Measurements from ENCODE around the gene PBX1. TPM values are rescaled to one million over a fixed set of nuclear protein-coding genes. Genes with fewer than 3 reads are reported as not detected.

The PBX1 gene
- polyA plus RNA-seq, 4 donors = 12.5 to 52.8 (median 14.6) TPM

- H3K9me3 ChIP-seq (ENCODE audit: control insufficient read depth in 2 of 2, insufficient read depth in 1 of 2, low read depth in 1 of 2, low read length in 1 of 2) = no peaks in the 10 kb centered on the region
- FAIRE-seq = no peak
These were observed 20.4 kb downstream of the PBX1 start for GRCh38 chr1:164579381-164579780.

GRCh38 chr1:164581762-164582161 is 22.8 kb downstream of the PBX1 start:
- Histone ChIP-seq H3K4me1 (ENCODE audit: control insufficient read depth in 3 of 3, insufficient read depth in 2 of 3, low read depth in 1 of 3, low read length in 2 of 3) (peaks cover 0 to 6% (median 4%) of the 10 kb centered on the region in 3 donors), H3K4me3 (ENCODE audit: low read depth in 1 of 3, low read length in 3 of 3) (no peak overlapping the region), H3K9me3 (ENCODE audit: control insufficient read depth in 2 of 2, insufficient read depth in 1 of 2, low read depth in 1 of 2, low read length in 1 of 2) (no peaks in the 10 kb centered on the region), H3K36me3 (ENCODE audit: control insufficient read depth in 3 of 3, insufficient read depth in 2 of 3, low read depth in 1 of 3, low read length in 3 of 3) (peaks cover 0 to 12% (median 0%) of the 10 kb centered on the region in 3 donors), H3K27ac (ENCODE audit: low read depth in 1 of 3, low read length in 2 of 3) (no peak overlapping the region), H3K27me3 (ENCODE audit: control insufficient read depth in 3 of 3, insufficient read depth in 3 of 3, low read length in 3 of 3) (no peaks in the 10 kb centered on the region)
- 45 to 62% (median 56%) methylated on average over 1 of the region's 1 CpG for WGBS, 3 donors
- FAIRE-seq (no peak), DNase-seq (no peak)

More at GRCh38 chr1:164579381-164579780, 20.4 kb downstream of the PBX1 start:
- no peaks in the 10 kb centered on the region for H3K27me3 ChIP-seq (ENCODE audit: control insufficient read depth in 3 of 3, insufficient read depth in 3 of 3, low read length in 3 of 3)
- no peak overlapping the region for H3K4me3 ChIP-seq (ENCODE audit: low read depth in 1 of 3, low read length in 3 of 3)
- H3K4me1 ChIP-seq (ENCODE audit: control insufficient read depth in 3 of 3, insufficient read depth in 2 of 3, low read depth in 1 of 3, low read length in 2 of 3) = peaks cover 0 to 6% (median 4%) of the 10 kb centered on the region in 3 donors
- 68 to 88% (median 84%) methylated on average over 4 of the region's 4 CpGs for WGBS, 3 donors
- DNase-seq = no peak
- H3K36me3 ChIP-seq (ENCODE audit: control insufficient read depth in 3 of 3, insufficient read depth in 2 of 3, low read depth in 1 of 3, low read length in 3 of 3) = peaks cover 0 to 17% (median 2%) of the 10 kb centered on the region in 3 donors
- peak overlapping the region in 1 of 3 donors; percentile 48 for H3K27ac ChIP-seq (ENCODE audit: low read depth in 1 of 3, low read length in 2 of 3)

GRCh38 chr1:164583196-164583595 is 24.2 kb downstream of the PBX1 start:
- no peaks in the 10 kb centered on the region for H3K9me3 ChIP-seq (ENCODE audit: control insufficient read depth in 2 of 2, insufficient read depth in 1 of 2, low read depth in 1 of 2, low read length in 1 of 2)
- FAIRE-seq (no peak), DNase-seq (no peak)
- WGBS, 3 donors = 75 to 88% (median 83%) methylated on average over 1 of the region's 1 CpG
- H3K4me1 ChIP-seq (ENCODE audit: control insufficient read depth in 3 of 3, insufficient read depth in 2 of 3, low read depth in 1 of 3, low read length in 2 of 3) = peaks cover 0 to 12% (median 6%) of the 10 kb centered on the region in 3 donors
- no peak overlapping the region for H3K4me3 ChIP-seq (ENCODE audit: low read depth in 1 of 3, low read length in 3 of 3)
- no peak overlapping the region for H3K27ac ChIP-seq (ENCODE audit: low read depth in 1 of 3, low read length in 2 of 3)
- H3K27me3 ChIP-seq (ENCODE audit: control insufficient read depth in 3 of 3, insufficient read depth in 3 of 3, low read length in 3 of 3) = no peaks in the 10 kb centered on the region
- peaks cover 0 to 14% (median 2%) of the 10 kb centered on the region in 3 donors for H3K36me3 ChIP-seq (ENCODE audit: control insufficient read depth in 3 of 3, insufficient read depth in 2 of 3, low read depth in 1 of 3, low read length in 3 of 3)

- no peak overlapping the region for H3K27ac ChIP-seq (ENCODE audit: low read depth in 1 of 3, low read length in 2 of 3)
- DNase-seq = no peak
These were observed 25.0 kb downstream of the PBX1 start for GRCh38 chr1:164583835-164584539.

GRCh38 chr1:164586591-164586990 is 27.6 kb downstream of the PBX1 start:
- Histone ChIP-seq H3K9me3 (ENCODE audit: control insufficient read depth in 2 of 2, insufficient read depth in 1 of 2, low read depth in 1 of 2, low read length in 1 of 2) (no peaks in the 10 kb centered on the region), H3K27ac (ENCODE audit: low read depth in 1 of 3, low read length in 2 of 3) (no peak overlapping the region), H3K36me3 (ENCODE audit: control insufficient read depth in 3 of 3, insufficient read depth in 2 of 3, low read depth in 1 of 3, low read length in 3 of 3) (peaks cover 0 to 10% (median 3%) of the 10 kb centered on the region in 3 donors), H3K27me3 (ENCODE audit: control insufficient read depth in 3 of 3, insufficient read depth in 3 of 3, low read length in 3 of 3) (no peaks in the 10 kb centered on the region), H3K4me3 (ENCODE audit: low read depth in 1 of 3, low read length in 3 of 3) (no peak overlapping the region), H3K4me1 (ENCODE audit: control insufficient read depth in 3 of 3, insufficient read depth in 2 of 3, low read depth in 1 of 3, low read length in 2 of 3) (peaks cover 2 to 32% (median 18%) of the 10 kb centered on the region in 3 donors)
- FAIRE-seq (no peak), DNase-seq (no peak)
- 80 to 91% (median 87%) methylated on average over 5 of the region's 5 CpGs for WGBS, 3 donors

More at GRCh38 chr1:164583835-164584539, 25.0 kb downstream of the PBX1 start:
- H3K9me3 ChIP-seq (ENCODE audit: control insufficient read depth in 2 of 2, insufficient read depth in 1 of 2, low read depth in 1 of 2, low read length in 1 of 2) = no peaks in the 10 kb centered on the region
- no peaks in the 10 kb centered on the region for H3K27me3 ChIP-seq (ENCODE audit: control insufficient read depth in 3 of 3, insufficient read depth in 3 of 3, low read length in 3 of 3)
- H3K36me3 ChIP-seq (ENCODE audit: control insufficient read depth in 3 of 3, insufficient read depth in 2 of 3, low read depth in 1 of 3, low read length in 3 of 3) = peaks cover 0 to 14% (median 2%) of the 10 kb centered on the region in 3 donors
- peaks cover 0 to 16% (median 5%) of the 10 kb centered on the region in 3 donors for H3K4me1 ChIP-seq (ENCODE audit: control insufficient read depth in 3 of 3, insufficient read depth in 2 of 3, low read depth in 1 of 3, low read length in 2 of 3)
- WGBS, 3 donors = 90 to 97% (median 93%) methylated on average over 5 of the region's 5 CpGs
- FAIRE-seq = no peak
- H3K4me3 ChIP-seq (ENCODE audit: low read depth in 1 of 3, low read length in 3 of 3) = no peak overlapping the region

- FAIRE-seq = no peak
- Histone ChIP-seq H3K4me1 (ENCODE audit: control insufficient read depth in 3 of 3, insufficient read depth in 2 of 3, low read depth in 1 of 3, low read length in 2 of 3) (peaks cover 2 to 32% (median 18%) of the 10 kb centered on the region in 3 donors), H3K4me3 (ENCODE audit: low read depth in 1 of 3, low read length in 3 of 3) (no peak overlapping the region), H3K9me3 (ENCODE audit: control insufficient read depth in 2 of 2, insufficient read depth in 1 of 2, low read depth in 1 of 2, low read length in 1 of 2) (no peaks in the 10 kb centered on the region), H3K27ac (ENCODE audit: low read depth in 1 of 3, low read length in 2 of 3) (peak overlapping the region in 2 of 3 donors; percentile 27 to 72), H3K27me3 (ENCODE audit: control insufficient read depth in 3 of 3, insufficient read depth in 3 of 3, low read length in 3 of 3) (no peaks in the 10 kb centered on the region), H3K36me3 (ENCODE audit: control insufficient read depth in 3 of 3, insufficient read depth in 2 of 3, low read depth in 1 of 3, low read length in 3 of 3) (peaks cover 0 to 12% (median 4%) of the 10 kb centered on the region in 3 donors)
- WGBS, 3 donors = 50 to 54% (median 52%) methylated on average over 12 of the region's 12 CpGs
- DNase-seq = peak in 1 of 2 donors; percentile 41
These were observed 28.9 kb downstream of the PBX1 start for GRCh38 chr1:164587617-164588501.

GRCh38 chr1:164588516-164589341 is 29.7 kb downstream of the PBX1 start:
- DNase-seq (peak in 1 of 2 donors; percentile 58), FAIRE-seq (no peak)
- Histone ChIP-seq H3K36me3 (ENCODE audit: control insufficient read depth in 3 of 3, insufficient read depth in 2 of 3, low read depth in 1 of 3, low read length in 3 of 3) (peaks cover 0 to 10% (median 4%) of the 10 kb centered on the region in 3 donors), H3K9me3 (ENCODE audit: control insufficient read depth in 2 of 2, insufficient read depth in 1 of 2, low read depth in 1 of 2, low read length in 1 of 2) (no peaks in the 10 kb centered on the region), H3K4me1 (ENCODE audit: control insufficient read depth in 3 of 3, insufficient read depth in 2 of 3, low read depth in 1 of 3, low read length in 2 of 3) (peaks cover 2 to 32% (median 18%) of the 10 kb centered on the region in 3 donors), H3K4me3 (ENCODE audit: low read depth in 1 of 3, low read length in 3 of 3) (peak overlapping the region in 1 of 3 donors; percentile 13), H3K27me3 (ENCODE audit: control insufficient read depth in 3 of 3, insufficient read depth in 3 of 3, low read length in 3 of 3) (no peaks in the 10 kb centered on the region), H3K27ac (ENCODE audit: low read depth in 1 of 3, low read length in 2 of 3) (peak overlapping the region in 2 of 3 donors; percentile 71 to 72)
- 14 to 31% (median 27%) methylated on average over 17 of the region's 17 CpGs for WGBS, 3 donors

Data from small intestine (tissue), 7 donors.